DOHH2 (cell line): Measurements from ENCODE around the gene SMC4.

Experiments
- H3F3A ChIP-seq: fragments of 200-600 bp; sonication (generic), shearing (Covaris generic); 2 replicates; pipeline ENCODE4 v1.6.0; 2016; ENCODE audit warnings: antibody characterized with exemption, mild to moderate bottlenecking; ENCODE audit not compliant: control insufficient read depth, insufficient read depth
- H3K27ac ChIP-seq: fragments of 200-600 bp; sonication (generic); 2 replicates; pipeline ENCODE4 v1.5.1; 2014; ENCODE audit warnings: low read depth, mild to moderate bottlenecking, low read length, moderate library complexity
- H3K27me3 ChIP-seq: fragments of 200-600 bp; sonication (generic); 2 replicates; pipeline ENCODE4 v1.6.1; 2014; ENCODE audit warnings: mild to moderate bottlenecking, low read length, mixed read lengths; ENCODE audit not compliant: control insufficient read depth
- H3K36me3 ChIP-seq: fragments of 200-600 bp; sonication (generic); 2 replicates; pipeline ENCODE4 v1.6.1; 2014; ENCODE audit warnings: mild to moderate bottlenecking, low read length, moderate library complexity, mixed read lengths; ENCODE audit not compliant: control insufficient read depth
- H3K4me1 ChIP-seq: fragments of 200-600 bp; sonication (generic); 2 replicates; pipeline ENCODE4 v1.6.1; 2014; ENCODE audit warnings: mild to moderate bottlenecking, low read length, mixed read lengths; ENCODE audit not compliant: control insufficient read depth
- H3K4me2 ChIP-seq: fragments of 200-600 bp; sonication (generic); 2 replicates; pipeline ENCODE4 v1.6.0; 2014; ENCODE audit warnings: mild to moderate bottlenecking, low read length, moderate library complexity
- H3K4me3 ChIP-seq: fragments of 200-600 bp; sonication (generic); 2 replicates; pipeline ENCODE4 v1.5.1; 2014; ENCODE audit warnings: mild to moderate bottlenecking, low read length, mixed read lengths
- H3K79me2 ChIP-seq: fragments of 200-600 bp; sonication (generic); 2 replicates; pipeline ENCODE4 v1.6.1; 2014; ENCODE audit warnings: mild to moderate bottlenecking, low read length, mixed read lengths; ENCODE audit not compliant: control insufficient read depth
- H3K9me2 ChIP-seq: fragments of 200-600 bp; sonication (generic); replicated peaks from 2 replicates; pipeline ENCODE4 v1.6.1; 2014; ENCODE audit warnings: mild to moderate bottlenecking, low read length, mixed read lengths; ENCODE audit not compliant: control insufficient read depth
- H3K9me3 ChIP-seq: fragments of 200-600 bp; sonication (generic); 2 replicates; pipeline ENCODE4 v1.6.1; 2014; ENCODE audit warnings: antibody characterized with exemption, low read length, mixed read lengths; ENCODE audit not compliant: control insufficient read depth, insufficient read depth
- H4K20me1 ChIP-seq: fragments of 200-600 bp; sonication (generic); 2 replicates; pipeline ENCODE4 v1.6.0; 2014; ENCODE audit warnings: low read depth, mild to moderate bottlenecking, antibody characterized with exemption, low read length, moderate library complexity; ENCODE audit not compliant: control insufficient read depth, insufficient read depth
- CTCF ChIP-seq: fragments of 200-600 bp; sonication (generic); IDR thresholded peaks from one replicate; pipeline ENCODE4 v1.5.1; 2014; ENCODE audit warnings: antibody characterized with exemption, mild to moderate bottlenecking, low read depth, low read length; ENCODE audit not compliant: poor library complexity, severe bottlenecking
- EZH2phosphoT487 ChIP-seq: fragments of 200-600 bp; sonication (generic); IDR thresholded peaks from 2 replicates; pipeline ENCODE4 v1.6.1; 2017; ENCODE audit warnings: borderline replicate concordance, mild to moderate bottlenecking, antibody characterized with exemption, low read length, moderate library complexity, mixed read lengths

The SMC4 gene

GRCh38 chr3:160390565-160391138, 8.8 kb upstream of the SMC4 start:
- Histone ChIP-seq H4K20me1 (no peaks in the 10 kb centered on the region), H3K9me3 (no peaks in the 10 kb centered on the region), H3K4me1 (peaks cover 18% of the 10 kb centered on the region), H3K27ac (no peak overlapping the region), H3K4me3 (no peak overlapping the region), H3K27me3 (no peaks in the 10 kb centered on the region), H3K36me3 (peaks cover 15% of the 10 kb centered on the region), H3K4me2 (no peak overlapping the region), H3F3A (no peaks in the 10 kb centered on the region), H3K9me2 (no peaks in the 10 kb centered on the region), H3K79me2 (peaks cover 79% of the 10 kb centered on the region)
- TF ChIP-seq EZH2phosphoT487, result no peak
- TF ChIP-seq CTCF, result no peak

GRCh38 chr3:160392798-160393197, 6.7 kb upstream of the SMC4 start:
- H3F3A ChIP-seq, result no peaks in the 10 kb centered on the region
- H3K79me2 ChIP-seq, result peaks cover 81% of the 10 kb centered on the region
- H3K9me3 ChIP-seq, result no peaks in the 10 kb centered on the region
- H3K4me1 ChIP-seq, result peaks cover 38% of the 10 kb centered on the region
- H3K9me2 ChIP-seq, result no peaks in the 10 kb centered on the region
- no peaks in the 10 kb centered on the region for H4K20me1 ChIP-seq
- no peak overlapping the region for H3K4me2 ChIP-seq
- H3K27ac ChIP-seq, result no peak overlapping the region
- H3K27me3 ChIP-seq, result no peaks in the 10 kb centered on the region
- no peak overlapping the region for H3K4me3 ChIP-seq
- H3K36me3 ChIP-seq, result peaks cover 15% of the 10 kb centered on the region
- no peak for TF ChIP-seq EZH2phosphoT487
- no peak for TF ChIP-seq CTCF

- Histone ChIP-seq H3K4me1 (peaks cover 44% of the 10 kb centered on the region), H3K4me3 (no peak overlapping the region), H3K9me2 (no peaks in the 10 kb centered on the region), H3K27ac (no peak overlapping the region), H3K36me3 (peaks cover 15% of the 10 kb centered on the region), H4K20me1 (no peaks in the 10 kb centered on the region), H3K79me2 (peaks cover 83% of the 10 kb centered on the region), H3K27me3 (no peaks in the 10 kb centered on the region), H3K9me3 (no peaks in the 10 kb centered on the region), H3F3A (no peaks in the 10 kb centered on the region), H3K4me2 (no peak overlapping the region)
- TF ChIP-seq EZH2phosphoT487 (no peak), CTCF (no peak)
Measured at GRCh38 chr3:160393346-160394008, 6.0 kb upstream of the SMC4 start.
